B cell (primary cell): ENCODE data around the gene SENP5. TPM values are rescaled to one million over a fixed set of nuclear protein-coding genes. Genes with fewer than 3 reads are reported as not detected.

Experiments used
- ATAC-seq: fragments of 200-7000 bp; cut with Tn5 transposase; one replicate; pipeline ENCODE4 v1.10.0; 2021; ENCODE audit warnings: low read depth, mild to moderate bottlenecking, moderate number of reproducible peaks, moderate library complexity
- CTCF ChIA-PET: fragments of 350-600 bp; sonication (Branson Sonifier 250); formaldehyde crosslinking; loops from one replicate; lab custom pipeline; 2021; ENCODE audit warnings: antibody characterized with exemption, inconsistent platforms; lab: Charles Lee
- POLR2A ChIA-PET: fragments of 350-600 bp; sonication (Branson Sonifier 250); formaldehyde crosslinking; loops from one replicate; lab custom pipeline; 2021; ENCODE audit warnings: antibody characterized with exemption; lab: Charles Lee
- DNase-seq: peaks from one replicate; pipeline ENCODE4 v3.0.0; 2013
- H2AFZ ChIP-seq: 2 replicates; pipeline ENCODE4 v1.6.1; 2012; ENCODE audit warnings: mild to moderate bottlenecking, low read depth, low read length; ENCODE audit not compliant: insufficient read depth, poor library complexity, severe bottlenecking
- H3K27ac ChIP-seq, 2 donors: 1 replicate in 1 of 2; 2 replicates in 1 of 2; pipeline ENCODE4 v1.5.1; 2012 to 2013; ENCODE audit warnings: low read length in 2 of 2, mild to moderate bottlenecking in 2 of 2, moderate library complexity in 1 of 2
- H3K27me3 ChIP-seq, 4 experiments: fragments of 200-600 bp in 1 of 4; sonication (generic) in 1 of 4; replicated peaks in 1 of 4; 1 replicate in 2 of 4; 2 replicates in 2 of 4; pipeline versions ENCODE4 v1.6.1 to v1.7.0; 2013 to 2016; ENCODE audit warnings: low read length in 3 of 4, mild to moderate bottlenecking in 2 of 4, mixed read lengths in 1 of 4, moderate library complexity in 1 of 4; ENCODE audit not compliant: insufficient read depth in 4 of 4, control insufficient read depth in 3 of 4; ENCODE audit errors: control extremely low read depth in 1 of 4
- H3K36me3 ChIP-seq, 2 experiments: replicated peaks in 1 of 2; 1 replicate in 1 of 2; 2 replicates in 1 of 2; pipeline versions ENCODE4 v1.6.1 to v1.7.1; 2013; ENCODE audit warnings: low read length in 1 of 2; ENCODE audit not compliant: insufficient read depth in 2 of 2, control insufficient read depth in 1 of 2; ENCODE audit errors: control extremely low read depth in 1 of 2, extremely low read depth in 1 of 2
- H3K4me1 ChIP-seq, 2 donors: fragments of 200-600 bp in 1 of 2; sonication (generic) in 1 of 2; 1 replicate in 1 of 2; 2 replicates in 1 of 2; pipeline versions ENCODE4 v1.5.1 to v1.6.1; 2013 to 2017; ENCODE audit warnings: low read length in 2 of 2; ENCODE audit not compliant: control insufficient read depth in 2 of 2, insufficient read depth in 2 of 2
- H3K4me2 ChIP-seq: replicated peaks from 2 replicates; pipeline ENCODE3; 2012; ENCODE audit warnings: mild to moderate bottlenecking, low read depth, low read length; ENCODE audit not compliant: poor library complexity, severe bottlenecking
- H3K4me3 ChIP-seq, 5 experiments: fragments of 200-600 bp in 1 of 5; sonication (generic) in 1 of 5; 1 replicate in 3 of 5; 2 replicates in 2 of 5; pipeline versions ENCODE4 v1.5.1 to v1.7.0; 2011 to 2016; ENCODE audit warnings: low read length in 4 of 5, mild to moderate bottlenecking in 4 of 5, low read depth in 2 of 5, control low read depth in 1 of 5, moderate library complexity in 1 of 5; ENCODE audit not compliant: insufficient read depth in 1 of 5; ENCODE audit errors: control extremely low read depth in 1 of 5, extremely low read depth in 1 of 5
- H3K79me2 ChIP-seq: fragments of 200-600 bp; sonication (generic); one replicate; pipeline ENCODE4 v1.6.0; 2016; ENCODE audit warnings: low read length; ENCODE audit not compliant: control insufficient read depth, insufficient read depth
- H3K9ac ChIP-seq: fragments of 200-600 bp; sonication (generic); 2 replicates; pipeline ENCODE4 v1.6.1; 2017; ENCODE audit warnings: mild to moderate bottlenecking, low read length, moderate library complexity
- H3K9me3 ChIP-seq, 3 donors: one replicate each; pipeline versions ENCODE4 v1.6.1 to v1.7.1; 2013; ENCODE audit warnings: low read length in 2 of 3; ENCODE audit not compliant: control insufficient read depth in 2 of 3, insufficient read depth in 1 of 3; ENCODE audit errors: control extremely low read depth in 1 of 3
- H4K20me1 ChIP-seq: 2 replicates; pipeline ENCODE4 v1.6.0; 2012; ENCODE audit warnings: mild to moderate bottlenecking, low read length; ENCODE audit not compliant: insufficient read depth, control insufficient read depth, poor library complexity, severe bottlenecking
- H3K27ac Mint-ChIP-seq: one replicate; pipeline ENCODE4 v1.8.0; 2021; ENCODE audit warnings: mixed read lengths
- H3K27me3 Mint-ChIP-seq: one replicate; pipeline ENCODE4 v1.8.0; 2021; ENCODE audit warnings: mixed read lengths
- H3K4me1 Mint-ChIP-seq: one replicate; pipeline ENCODE4 v1.8.0; 2021; ENCODE audit warnings: mixed read lengths
- H3K4me3 Mint-ChIP-seq: one replicate; pipeline ENCODE4 v1.8.0; 2021; ENCODE audit warnings: mixed read lengths
- H3K9me3 Mint-ChIP-seq: one replicate; pipeline ENCODE4 v1.8.0; 2022; ENCODE audit warnings: mixed read lengths; ENCODE audit not compliant: insufficient read depth
- EZH2 ChIP-seq: IDR thresholded peaks from 2 replicates; pipeline ENCODE4 v1.6.1; 2012; ENCODE audit warnings: borderline replicate concordance, low read depth, mild to moderate bottlenecking, moderate library complexity, low read length; ENCODE audit not compliant: insufficient read depth, poor library complexity, severe bottlenecking
- WGBS: methylation state at CpG from one replicate; pipeline ENCODE4 v1.1.5; 2013; ENCODE audit warnings: missing lambda C conversion rate; ENCODE audit not compliant: insufficient coverage; 5-methylcytosine and 5-hydroxymethylcytosine counted together
- intact Hi-C: fragments of 100-400 bp; cut with micrococcal nuclease; formaldehyde crosslinking; loops from one replicate; pipeline ENCODE4 v1.10.0; 2022
- polyA plus RNA-seq: library from polyadenylated mRNA; depleted of rRNA; stranded (reverse); fragments of >200 nt; gene quantifications from 2 replicates; pipeline ENCODE4 v1.2.3, GENCODE V29; 2012
- total RNA-seq, 2 donors: library from RNA; stranded (reverse); fragments of 120-200 nt in 1 of 2; gene quantifications; 1 replicate in 1 of 2; 2 replicates in 1 of 2; pipeline versions ENCODE4 v1.2.3 to v1.2.4, GENCODE V29; 2013 to 2022
- TF ChIP-seq, protein P1 (sequence below): fragments of 200-600 bp; IDR thresholded peaks from one replicate; pipeline ENCODE4 v1.8.0; 2022; ENCODE audit warnings: antibody characterized with exemption, mild to moderate bottlenecking

The SENP5 gene
- total and polyA plus RNA-seq, 2 donors (not counting 1 experiment from before 2014, with no cell fraction given), result 9.2 to 51.5 TPM

DNA sequence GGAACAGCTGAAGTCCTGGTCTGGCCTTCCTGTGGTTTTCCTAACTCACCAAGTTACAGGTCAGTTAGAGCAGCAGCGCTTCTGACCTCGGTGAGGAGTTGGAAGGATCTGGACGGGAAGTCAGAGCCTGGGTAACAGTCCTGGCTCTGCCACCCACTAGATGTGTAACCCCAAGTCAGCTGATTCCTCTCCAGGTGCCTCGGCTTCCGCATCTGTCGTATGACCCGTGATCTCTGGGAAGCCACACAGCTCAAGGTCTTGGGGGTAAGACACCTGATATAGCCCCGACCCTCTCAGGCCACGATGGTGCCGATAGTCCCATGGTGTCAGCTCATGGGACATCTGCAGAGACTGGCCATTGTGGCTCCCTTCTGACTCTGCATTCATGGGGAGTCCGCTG lies 109.2 kb downstream of the SENP5 start:
- ATAC-seq, result no peak
- H3K27me3 Mint-ChIP-seq, result peaks cover 32% of the 10 kb centered on the region
- no peak for DNase-seq
- H3K27me3 ChIP-seq, result peaks cover 0 to 4% (median 0%) of the 10 kb centered on the region in 4 experiments
- no peaks in the 10 kb centered on the region for H3K9me3 Mint-ChIP-seq
- 88% methylated on average over 11 of the region's 11 CpGs for WGBS
- H3K36me3 ChIP-seq, result no peaks in the 10 kb centered on the region
- H3K4me3 Mint-ChIP-seq, result no peak overlapping the region
- H3K4me1 Mint-ChIP-seq, result no peaks in the 10 kb centered on the region
- intact Hi-C loops, result no loop called here
- no peak overlapping the region for H2AFZ ChIP-seq
- no peak overlapping the region for H3K4me3 ChIP-seq
- CTCF ChIA-PET, result interaction anchor here (0.6 to 2.0 kb wide), 2 partner anchors 206 to 213 kb away, joined by 3 to 5 read pairs; no protein-coding TSS in a partner anchor
- H3K9me3 ChIP-seq, result no peaks in the 10 kb centered on the region
- H3K27ac ChIP-seq, result no peak overlapping the region
- H4K20me1 ChIP-seq, result no peaks in the 10 kb centered on the region
- no peak for TF ChIP-seq EZH2
- TF ChIP-seq, protein P1, sequence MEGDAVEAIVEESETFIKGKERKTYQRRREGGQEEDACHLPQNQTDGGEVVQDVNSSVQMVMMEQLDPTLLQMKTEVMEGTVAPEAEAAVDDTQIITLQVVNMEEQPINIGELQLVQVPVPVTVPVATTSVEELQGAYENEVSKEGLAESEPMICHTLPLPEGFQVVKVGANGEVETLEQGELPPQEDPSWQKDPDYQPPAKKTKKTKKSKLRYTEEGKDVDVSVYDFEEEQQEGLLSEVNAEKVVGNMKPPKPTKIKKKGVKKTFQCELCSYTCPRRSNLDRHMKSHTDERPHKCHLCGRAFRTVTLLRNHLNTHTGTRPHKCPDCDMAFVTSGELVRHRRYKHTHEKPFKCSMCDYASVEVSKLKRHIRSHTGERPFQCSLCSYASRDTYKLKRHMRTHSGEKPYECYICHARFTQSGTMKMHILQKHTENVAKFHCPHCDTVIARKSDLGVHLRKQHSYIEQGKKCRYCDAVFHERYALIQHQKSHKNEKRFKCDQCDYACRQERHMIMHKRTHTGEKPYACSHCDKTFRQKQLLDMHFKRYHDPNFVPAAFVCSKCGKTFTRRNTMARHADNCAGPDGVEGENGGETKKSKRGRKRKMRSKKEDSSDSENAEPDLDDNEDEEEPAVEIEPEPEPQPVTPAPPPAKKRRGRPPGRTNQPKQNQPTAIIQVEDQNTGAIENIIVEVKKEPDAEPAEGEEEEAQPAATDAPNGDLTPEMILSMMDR, result no peak
- H3K4me2 ChIP-seq, result no peak overlapping the region
- H3K79me2 ChIP-seq, result no peaks in the 10 kb centered on the region
- H3K4me1 ChIP-seq, result peaks cover 0 to 6% of the 10 kb centered on the region in 2 donors
- no peak overlapping the region for H3K27ac Mint-ChIP-seq
- no peak overlapping the region for H3K9ac ChIP-seq
- POLR2A ChIA-PET, result no interaction called here

DNA sequence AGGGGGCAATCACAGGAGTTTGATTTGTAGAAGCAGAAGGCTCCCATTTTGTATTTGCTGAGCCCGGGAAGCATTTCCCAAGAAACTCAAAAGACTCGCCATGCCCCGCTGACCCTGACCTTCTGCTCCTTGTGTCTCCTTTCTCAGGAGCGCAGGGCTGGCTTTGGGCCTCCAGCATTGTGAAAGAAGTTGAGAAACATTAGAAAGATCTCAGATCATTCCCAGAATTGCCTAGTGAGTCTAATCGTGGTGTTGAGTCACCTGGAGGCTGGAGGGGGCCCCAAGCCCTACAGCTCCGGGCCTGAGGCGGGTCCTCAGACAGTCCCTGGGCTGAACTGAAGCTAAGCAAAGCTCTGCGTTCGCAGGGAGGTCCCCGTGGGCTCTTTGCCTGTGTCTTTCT lies 111.8 kb downstream of the SENP5 start:
- ATAC-seq, result no peak
- POLR2A ChIA-PET, result no interaction called here
- H3K9ac ChIP-seq, result no peak overlapping the region

More for the DNA sequence above, 111.8 kb downstream of the SENP5 start:
- Mint-ChIP-seq H3K4me3 (no peak overlapping the region), H3K9me3 (peaks cover 6% of the 10 kb centered on the region), H3K27me3 (peaks cover 38% of the 10 kb centered on the region), H3K27ac (no peak overlapping the region), H3K4me1 (no peaks in the 10 kb centered on the region)
- H3K4me2 ChIP-seq, result no peak overlapping the region
- H3K27ac ChIP-seq, result no peak overlapping the region
- H3K4me3 ChIP-seq, result no peak overlapping the region
- H3K27me3 ChIP-seq, result peaks cover 0 to 4% (median 0%) of the 10 kb centered on the region in 4 experiments
- 90% methylated on average over 9 of the region's 10 CpGs for WGBS
- CTCF ChIA-PET, result interaction anchor here (0.6 to 2.8 kb wide), 5 partner anchors 9 to 208 kb away, joined by 3 to 23 read pairs (median 3); no protein-coding TSS in a partner anchor
- TF ChIP-seq, protein P1, result no peak
- no peak for TF ChIP-seq EZH2
- peaks cover 1 to 6% (median 5%) of the 10 kb centered on the region in 3 donors for H3K9me3 ChIP-seq
- H3K4me1 ChIP-seq, result peaks cover 0 to 6% of the 10 kb centered on the region in 2 donors
- no peak overlapping the region for H2AFZ ChIP-seq
- intact Hi-C loops, result loop anchor here (2.0 kb wide), 1 partner anchor 23 kb away; no protein-coding TSS in a partner anchor
- H3K36me3 ChIP-seq, result no peaks in the 10 kb centered on the region
- no peaks in the 10 kb centered on the region for H4K20me1 ChIP-seq
- DNase-seq, result no peak
- no peaks in the 10 kb centered on the region for H3K79me2 ChIP-seq
